ENCODE measurements around the gene MYD88. TPM values are rescaled to one million over a fixed set of nuclear protein-coding genes. Genes with fewer than 3 reads are reported as not detected.

Gene MYD88
- total and polyA plus RNA-seq, 9 of the 15 experiments (the other 6 are each of a cell fraction or from before 2014, with no cell fraction given): 3.2 to 47.3 (median 27.6) TPM

DNA sequence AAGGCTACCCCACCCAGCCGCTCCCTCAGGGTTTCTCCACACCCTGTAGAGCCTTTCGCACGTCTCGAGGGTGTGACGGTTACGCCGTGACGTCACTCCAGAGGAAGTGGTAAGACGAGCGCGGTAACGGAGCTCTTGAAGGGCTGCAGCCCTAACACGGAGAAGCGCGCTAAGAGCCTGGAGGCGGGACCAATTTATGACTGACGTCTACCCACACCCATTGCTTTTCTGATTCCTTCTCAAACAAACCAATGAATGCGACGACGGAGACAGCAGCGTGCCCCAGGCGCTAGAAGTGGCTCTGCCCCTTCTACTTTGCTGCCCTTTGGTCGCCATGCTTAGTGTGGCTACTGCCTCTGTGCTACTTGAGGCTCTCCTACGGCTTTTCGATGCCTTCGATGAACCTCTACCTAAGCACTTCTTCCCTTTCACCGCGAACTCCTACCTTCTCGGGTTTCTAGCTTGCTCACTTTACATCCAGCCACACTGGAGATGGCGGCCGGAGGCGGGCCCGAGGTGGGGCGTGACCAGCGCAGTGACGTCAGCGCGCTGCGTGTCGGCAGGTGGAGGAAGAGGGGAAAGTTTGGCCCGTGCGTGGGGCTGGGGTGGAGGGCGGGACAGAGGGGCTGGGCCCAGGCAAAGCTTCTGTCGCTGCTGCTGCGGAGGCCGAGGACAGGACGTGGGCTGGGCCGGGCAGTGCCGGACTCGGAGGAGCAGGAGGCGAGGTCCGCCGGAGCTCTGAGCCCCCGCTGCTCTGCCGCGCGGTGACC is 26.7 kb downstream of the MYD88 start, which contains the start of gene OXSR1 (continued):
- TF ChIP-seq, protein P1, sequence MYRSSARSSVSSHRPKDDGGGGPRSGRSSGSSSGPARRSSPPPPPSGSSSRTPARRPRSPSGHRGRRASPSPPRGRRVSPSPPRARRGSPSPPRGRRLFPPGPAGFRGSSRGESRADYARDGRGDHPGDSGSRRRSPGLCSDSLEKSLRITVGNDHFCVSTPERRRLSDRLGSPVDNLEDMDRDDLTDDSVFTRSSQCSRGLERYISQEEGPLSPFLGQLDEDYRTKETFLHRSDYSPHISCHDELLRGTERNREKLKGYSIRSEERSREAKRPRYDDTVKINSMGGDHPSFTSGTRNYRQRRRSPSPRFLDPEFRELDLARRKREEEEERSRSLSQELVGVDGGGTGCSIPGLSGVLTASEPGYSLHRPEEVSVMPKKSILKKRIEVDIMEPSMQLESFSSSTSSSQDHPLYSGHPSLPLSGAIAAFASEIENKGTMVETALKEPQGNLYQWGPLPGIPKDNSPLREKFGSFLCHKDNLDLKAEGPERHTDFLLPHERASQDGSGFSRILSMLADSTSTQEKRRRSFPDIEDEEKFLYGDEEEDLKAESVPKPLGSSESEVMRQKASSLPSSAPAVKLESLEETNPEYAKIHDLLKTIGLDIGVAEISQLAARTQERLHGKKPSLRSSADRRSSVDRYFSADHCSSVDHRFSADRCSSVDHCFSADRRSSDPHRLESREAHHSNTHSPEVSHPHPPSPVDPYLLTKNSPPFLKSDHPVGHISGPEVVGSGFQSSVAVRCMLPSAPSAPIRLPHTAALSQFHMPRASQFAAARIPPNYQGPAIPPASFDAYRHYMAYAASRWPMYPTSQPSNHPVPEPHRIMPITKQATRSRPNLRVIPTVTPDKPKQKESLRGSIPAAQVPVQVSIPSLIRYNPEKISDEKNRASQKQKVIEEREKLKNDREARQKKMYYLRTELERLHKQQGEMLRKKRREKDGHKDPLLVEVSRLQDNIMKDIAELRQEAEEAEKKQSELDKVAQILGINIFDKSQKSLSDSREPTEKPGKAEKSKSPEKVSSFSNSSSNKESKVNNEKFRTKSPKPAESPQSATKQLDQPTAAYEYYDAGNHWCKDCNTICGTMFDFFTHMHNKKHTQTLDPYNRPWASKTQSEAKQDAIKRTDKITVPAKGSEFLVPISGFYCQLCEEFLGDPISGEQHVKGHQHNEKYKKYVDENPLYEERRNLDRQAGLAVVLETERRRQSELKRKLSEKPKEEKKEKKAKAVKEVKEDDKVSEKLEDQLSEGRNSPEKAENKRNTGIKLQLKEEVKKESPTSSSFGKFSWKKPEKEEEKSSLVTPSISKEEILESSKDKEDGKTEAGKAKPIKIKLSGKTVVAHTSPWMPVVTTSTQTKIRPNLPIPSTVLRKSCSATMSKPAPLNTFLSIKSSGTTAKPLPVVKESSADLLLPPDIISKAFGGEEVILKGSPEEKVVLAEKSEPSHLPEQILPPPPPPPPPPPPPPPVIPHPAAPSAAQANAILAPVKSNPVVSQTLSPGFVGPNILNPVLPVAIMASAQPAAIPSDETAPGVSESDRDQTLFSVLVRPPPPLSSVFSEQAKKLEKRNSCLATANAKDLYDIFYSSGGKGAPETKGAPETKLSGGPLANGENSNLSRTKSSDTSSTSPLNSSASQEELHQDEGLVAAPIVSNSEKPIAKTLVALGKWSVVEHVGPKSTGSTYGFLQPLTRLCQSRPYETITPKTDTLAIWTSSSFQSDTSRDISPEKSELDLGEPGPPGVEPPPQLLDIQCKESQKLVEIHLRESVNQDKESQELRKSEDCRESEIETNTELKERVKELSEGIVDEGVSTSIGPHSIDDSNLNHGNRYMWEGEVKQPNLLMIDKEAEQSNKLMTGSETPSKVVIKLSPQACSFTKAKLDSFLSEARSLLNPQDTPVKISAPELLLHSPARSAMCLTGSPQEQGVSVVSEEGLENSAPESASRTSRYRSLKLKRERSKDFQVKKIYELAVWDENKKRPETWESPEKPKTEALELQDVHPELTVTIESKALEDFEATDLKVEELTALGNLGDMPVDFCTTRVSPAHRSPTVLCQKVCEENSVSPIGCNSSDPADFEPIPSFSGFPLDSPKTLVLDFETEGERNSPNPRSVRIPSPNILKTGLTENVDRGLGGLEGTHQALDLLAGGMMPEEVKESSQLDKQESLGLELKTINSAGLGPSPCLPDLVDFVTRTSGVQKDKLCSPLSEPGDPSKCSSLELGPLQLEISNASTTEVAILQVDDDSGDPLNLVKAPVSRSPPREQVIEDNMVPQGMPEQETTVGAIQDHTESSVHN (IDR thresholded peaks at IDR 0.05; ENCODE audit: borderline replicate concordance in 1 of 2, low read depth in 1 of 2): peak in 1 of 2 experiments; percentile 80; a peak in 2 of 4 replicates
- TF ChIP-seq ERF (CRISPR knock-in tag; IDR thresholded peaks at IDR 0.05): peak; percentile 61; the same call in 1 of the 2 replicates
- TF ChIP-seq EHMT2 (IDR thresholded peaks at IDR 0.05): no peak
- TF ChIP-seq, protein P2, sequence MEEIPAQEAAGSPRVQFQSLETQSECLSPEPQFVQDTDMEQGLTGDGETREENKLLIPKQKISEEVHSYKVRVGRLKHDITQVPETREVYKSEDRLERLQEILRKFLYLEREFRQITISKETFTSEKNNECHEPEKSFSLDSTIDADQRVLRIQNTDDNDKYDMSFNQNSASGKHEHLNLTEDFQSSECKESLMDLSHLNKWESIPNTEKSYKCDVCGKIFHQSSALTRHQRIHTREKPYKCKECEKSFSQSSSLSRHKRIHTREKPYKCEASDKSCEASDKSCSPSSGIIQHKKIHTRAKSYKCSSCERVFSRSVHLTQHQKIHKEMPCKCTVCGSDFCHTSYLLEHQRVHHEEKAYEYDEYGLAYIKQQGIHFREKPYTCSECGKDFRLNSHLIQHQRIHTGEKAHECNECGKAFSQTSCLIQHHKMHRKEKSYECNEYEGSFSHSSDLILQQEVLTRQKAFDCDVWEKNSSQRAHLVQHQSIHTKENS (CRISPR knock-in tag; IDR thresholded peaks at IDR 0.05): no peak
- no peak for TF ChIP-seq ZNF785 (CRISPR knock-in tag; IDR thresholded peaks at IDR 0.05)
- peak in 1 of 2 experiments; percentile 10; a peak in 2 of 3 replicates for TF ChIP-seq CBX3 (IDR thresholded peaks at IDR 0.05; ENCODE audit: borderline replicate concordance in 1 of 2, low read length in 2 of 2)
- TF ChIP-seq BHLHE40 (IDR thresholded peaks at IDR 0.05; ENCODE audit: low read length): peak; percentile 91
- TF ChIP-seq SNRNP70 (optimal IDR thresholded peaks at IDR 0.05; ENCODE audit: low read depth, low read length): no peak
- no peak for TF ChIP-seq HMGN3 (IDR thresholded peaks at IDR 0.05; ENCODE audit: borderline replicate concordance, extremely low read depth, insufficient read length, low read depth, low read length)
- TF ChIP-seq WHSC1 (IDR thresholded peaks at IDR 0.05; ENCODE audit: low read length): no peak
- peak; percentile 100 for TF ChIP-seq NBN (IDR thresholded peaks at IDR 0.05; ENCODE audit: low read depth)
- TF ChIP-seq, protein P3, sequence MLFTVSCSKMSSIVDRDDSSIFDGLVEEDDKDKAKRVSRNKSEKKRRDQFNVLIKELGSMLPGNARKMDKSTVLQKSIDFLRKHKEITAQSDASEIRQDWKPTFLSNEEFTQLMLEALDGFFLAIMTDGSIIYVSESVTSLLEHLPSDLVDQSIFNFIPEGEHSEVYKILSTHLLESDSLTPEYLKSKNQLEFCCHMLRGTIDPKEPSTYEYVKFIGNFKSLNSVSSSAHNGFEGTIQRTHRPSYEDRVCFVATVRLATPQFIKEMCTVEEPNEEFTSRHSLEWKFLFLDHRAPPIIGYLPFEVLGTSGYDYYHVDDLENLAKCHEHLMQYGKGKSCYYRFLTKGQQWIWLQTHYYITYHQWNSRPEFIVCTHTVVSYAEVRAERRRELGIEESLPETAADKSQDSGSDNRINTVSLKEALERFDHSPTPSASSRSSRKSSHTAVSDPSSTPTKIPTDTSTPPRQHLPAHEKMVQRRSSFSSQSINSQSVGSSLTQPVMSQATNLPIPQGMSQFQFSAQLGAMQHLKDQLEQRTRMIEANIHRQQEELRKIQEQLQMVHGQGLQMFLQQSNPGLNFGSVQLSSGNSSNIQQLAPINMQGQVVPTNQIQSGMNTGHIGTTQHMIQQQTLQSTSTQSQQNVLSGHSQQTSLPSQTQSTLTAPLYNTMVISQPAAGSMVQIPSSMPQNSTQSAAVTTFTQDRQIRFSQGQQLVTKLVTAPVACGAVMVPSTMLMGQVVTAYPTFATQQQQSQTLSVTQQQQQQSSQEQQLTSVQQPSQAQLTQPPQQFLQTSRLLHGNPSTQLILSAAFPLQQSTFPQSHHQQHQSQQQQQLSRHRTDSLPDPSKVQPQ (CRISPR knock-in tag; IDR thresholded peaks at IDR 0.05; ENCODE audit: borderline replicate concordance): no peak
- TF ChIP-seq ZNF79 (CRISPR knock-in tag; IDR thresholded peaks at IDR 0.05; ENCODE audit: low read depth): no peak
- no peak for TF ChIP-seq SMARCB1 (IDR thresholded peaks at IDR 0.05; ENCODE audit: insufficient read length, low read depth)
- no peak for TF ChIP-seq ZNF274 (IDR thresholded peaks at IDR 0.05; ENCODE audit: borderline replicate concordance, low read depth, low read length)
